Aorta (tissue), 5 donors: ENCODE measurements around the gene LRMDA. TPM values are rescaled to one million over a fixed set of nuclear protein-coding genes. Genes with fewer than 3 reads are reported as not detected.
"Not testable (repeated sequence)": the region's sequence is repeated elsewhere in the genome, so short reads cannot be mapped to it uniquely, and the experiment has no call there.

Source experiments
- ATAC-seq: fragments of 200-7000 bp; cut with Tn5 transposase; one replicate; pipeline ENCODE4 v1.9.1; 2022; ENCODE audit warnings: moderate library complexity; ENCODE audit not compliant: low FRiP score
- DNase-seq, 2 donors: peaks; one replicate each; pipeline ENCODE4 v3.0.0-alpha.2; 2020
- H3K27ac ChIP-seq, 2 donors: one replicate each; pipeline ENCODE4 v1.5.1; 2013; ENCODE audit warnings: low read length in 2 of 2, mild to moderate bottlenecking in 2 of 2, moderate library complexity in 2 of 2, control low read depth in 1 of 2, inconsistent platforms in 1 of 2, low read depth in 1 of 2
- H3K27me3 ChIP-seq, 2 donors: one replicate each; pipeline ENCODE4 v1.6.1; 2013; ENCODE audit warnings: control low read depth in 1 of 2, low read length in 1 of 2, mild to moderate bottlenecking in 1 of 2, moderate library complexity in 1 of 2; ENCODE audit not compliant: insufficient read depth in 2 of 2, control insufficient read depth in 1 of 2
- H3K36me3 ChIP-seq, 2 donors: one replicate each; pipeline ENCODE4 v1.6.1; 2013; ENCODE audit warnings: control low read depth in 1 of 2, low read length in 1 of 2, mild to moderate bottlenecking in 1 of 2; ENCODE audit not compliant: insufficient read depth in 2 of 2, control insufficient read depth in 1 of 2
- H3K4me1 ChIP-seq, 2 donors: one replicate each; pipeline ENCODE4 v1.6.1; 2013; ENCODE audit warnings: low read length in 2 of 2, control low read depth in 1 of 2, mild to moderate bottlenecking in 1 of 2, moderate library complexity in 1 of 2; ENCODE audit not compliant: insufficient read depth in 2 of 2, control insufficient read depth in 1 of 2
- H3K4me3 ChIP-seq, 2 donors: one replicate each; pipeline ENCODE4 v1.5.1; 2013; ENCODE audit warnings: low read length in 2 of 2, control low read depth in 1 of 2, mild to moderate bottlenecking in 1 of 2
- H3K9me3 ChIP-seq: one replicate; pipeline ENCODE4 v1.6.1; 2013; ENCODE audit warnings: mild to moderate bottlenecking, low read length; ENCODE audit not compliant: control insufficient read depth
- WGBS, 2 donors: extraction: QIAGEN DNeasy Blood & Tissue Kit; methylation state at CpG; one replicate each; pipeline ENCODE4 v1.1.7; 2013; 5-methylcytosine and 5-hydroxymethylcytosine counted together
- intact Hi-C, 2 donors: fragments of 100-400 bp; cut with DNase I; formaldehyde crosslinking; loops; one replicate each; pipeline versions ENCODE4 v1.14.2 to v1.15.0; 2022
- polyA plus RNA-seq, 2 donors: library from polyadenylated mRNA; stranded (reverse); fragments of 200-250 nt; gene quantifications; one replicate each; pipeline ENCODE4 v1.2.3, GENCODE V29; 2013
- total RNA-seq, 2 donors: library from RNA; stranded (reverse); fragmentation: NEBNext Ultra II Directional; extraction: Animal tissue kit (Norgen Biotek cat#: 25700); gene quantifications; one replicate each; pipeline ENCODE4 v1.2.1, GENCODE V29; 2021
- donor health status: healthy with polysubstance abuse.
- donor health status: Bipolar disorder and iron deficiency.
- donor health status: DM: no; HTN: no; CAD: no.
- donor health status: DM: no; HTN: no; CAD: no.
- donor health status: DM: yes; HTN: yes; CAD: no.

LRMDA gene
- total and polyA plus RNA-seq, 4 donors, result 7.4 to 25.7 (median 14.7) TPM

- intact Hi-C loops, result no loop called here
- H3K27me3 ChIP-seq, result no peaks in the 10 kb centered on the region
- 96 to 98% methylated on average over 3 of the region's 3 CpGs for WGBS, 2 donors
- H3K9me3 ChIP-seq, result no peaks in the 10 kb centered on the region
- DNase-seq, result no peak
- H3K27ac ChIP-seq, result no peak overlapping the region
- no peak for ATAC-seq
- H3K4me3 ChIP-seq, result no peak overlapping the region
- peaks cover 4 to 18% of the 10 kb centered on the region in 2 donors for H3K4me1 ChIP-seq
- H3K36me3 ChIP-seq, result no peaks in the 10 kb centered on the region
Measured at GRCh38 chr10:75514830-75515229, 83.4 kb downstream of the LRMDA start.

GRCh38 chr10:75516154-75516553, 84.7 kb downstream of the LRMDA start:
- H3K4me3 ChIP-seq, DNase-seq, H3K36me3 ChIP-seq, ATAC-seq, H3K9me3 ChIP-seq, H3K27me3 ChIP-seq, H3K27ac ChIP-seq, intact Hi-C loops: not testable (repeated sequence)
- 94 to 95% methylated on average over 2 of the region's 2 CpGs for WGBS, 2 donors
- H3K4me1 ChIP-seq, result peaks cover 4 to 18% of the 10 kb centered on the region in 2 donors

GRCh38 chr10:75519213-75519612, 87.8 kb downstream of the LRMDA start:
- H3K4me3 ChIP-seq, ATAC-seq, DNase-seq, H3K36me3 ChIP-seq, intact Hi-C loops, H3K27me3 ChIP-seq, H3K9me3 ChIP-seq, H3K4me1 ChIP-seq, H3K27ac ChIP-seq: not testable (repeated sequence)
- WGBS, 2 donors, result 90 to 96% methylated on average over 1 of the region's 1 CpG

GRCh38 chr10:75521194-75521829, 89.9 kb downstream of the LRMDA start:
- H3K4me3 ChIP-seq, H3K27me3 ChIP-seq, H3K36me3 ChIP-seq, DNase-seq, intact Hi-C loops, H3K9me3 ChIP-seq, H3K27ac ChIP-seq, H3K4me1 ChIP-seq, ATAC-seq: not testable (repeated sequence)
- 71 to 72% methylated on average over 16 of the region's 16 CpGs for WGBS, 2 donors

- Histone ChIP-seq H3K4me1 (peaks cover 0 to 2% of the 10 kb centered on the region in 2 donors), H3K4me3 (no peak overlapping the region), H3K9me3 (no peaks in the 10 kb centered on the region), H3K36me3 (no peaks in the 10 kb centered on the region), H3K27ac (no peak overlapping the region), H3K27me3 (no peaks in the 10 kb centered on the region)
- intact Hi-C loops, result no loop called here
- no peak for ATAC-seq
- DNase-seq, result no peak
- 93 to 94% methylated on average over 1 of the region's 1 CpG for WGBS, 2 donors
Measured at GRCh38 chr10:75525067-75525466, 93.6 kb downstream of the LRMDA start.

- WGBS, 2 donors, result 97 to 100% methylated on average over 1 of the region's 1 CpG
- Histone ChIP-seq H3K27me3 (no peaks in the 10 kb centered on the region), H3K36me3 (no peaks in the 10 kb centered on the region), H3K27ac (no peak overlapping the region), H3K9me3 (no peaks in the 10 kb centered on the region), H3K4me3 (no peak overlapping the region), H3K4me1 (peaks cover 0 to 2% of the 10 kb centered on the region in 2 donors)
- no peak for DNase-seq
- ATAC-seq, result no peak
- intact Hi-C loops, result no loop called here
Measured at GRCh38 chr10:75525646-75526045, 94.2 kb downstream of the LRMDA start.

GRCh38 chr10:75527542-75527941, 96.1 kb downstream of the LRMDA start:
- 97 to 98% methylated on average over 2 of the region's 2 CpGs for WGBS, 2 donors

GRCh38 chr10:75528392-75528791, 97.0 kb downstream of the LRMDA start:
- Histone ChIP-seq H3K9me3 (no peaks in the 10 kb centered on the region), H3K27ac (no peak overlapping the region), H3K27me3 (no peaks in the 10 kb centered on the region), H3K36me3 (no peaks in the 10 kb centered on the region), H3K4me1 (peaks cover 0 to 2% of the 10 kb centered on the region in 2 donors), H3K4me3 (no peak overlapping the region)
- intact Hi-C loops, result no loop called here
- 94% methylated on average over 2 of the region's 2 CpGs for WGBS, 2 donors
- DNase-seq (no peak), ATAC-seq (no peak)

More at GRCh38 chr10:75527542-75527941, 96.1 kb downstream of the LRMDA start:
- no peak overlapping the region for H3K4me3 ChIP-seq
- intact Hi-C loops, result no loop called here
- DNase-seq (no peak), ATAC-seq (no peak)
- no peaks in the 10 kb centered on the region for H3K9me3 ChIP-seq
- no peaks in the 10 kb centered on the region for H3K27me3 ChIP-seq
- no peak overlapping the region for H3K27ac ChIP-seq
- H3K4me1 ChIP-seq, result peaks cover 0 to 2% of the 10 kb centered on the region in 2 donors
- H3K36me3 ChIP-seq, result no peaks in the 10 kb centered on the region

- no peaks in the 10 kb centered on the region for H3K27me3 ChIP-seq
- no peaks in the 10 kb centered on the region for H3K9me3 ChIP-seq
- H3K27ac ChIP-seq, result peak overlapping the region in 1 of 2 donors; percentile 32
- no peaks in the 10 kb centered on the region for H3K4me1 ChIP-seq
- no peak overlapping the region for H3K4me3 ChIP-seq
- peak; percentile 56 to 76 for DNase-seq
- H3K36me3 ChIP-seq, result no peaks in the 10 kb centered on the region
- WGBS, 2 donors, result 18 to 20% methylated on average over 3 of the region's 3 CpGs
- intact Hi-C loops, result no loop called here
- ATAC-seq, result no peak
Measured at GRCh38 chr10:75530299-75530698, 98.9 kb downstream of the LRMDA start.
